ENCODE measurements around the gene NEK2. TPM values are rescaled to one million over a fixed set of nuclear protein-coding genes. Genes with fewer than 3 reads are reported as not detected.

The NEK2 gene
- total RNA-seq, 1 experiment from 2014 or later: 17.6 TPM

DNA sequence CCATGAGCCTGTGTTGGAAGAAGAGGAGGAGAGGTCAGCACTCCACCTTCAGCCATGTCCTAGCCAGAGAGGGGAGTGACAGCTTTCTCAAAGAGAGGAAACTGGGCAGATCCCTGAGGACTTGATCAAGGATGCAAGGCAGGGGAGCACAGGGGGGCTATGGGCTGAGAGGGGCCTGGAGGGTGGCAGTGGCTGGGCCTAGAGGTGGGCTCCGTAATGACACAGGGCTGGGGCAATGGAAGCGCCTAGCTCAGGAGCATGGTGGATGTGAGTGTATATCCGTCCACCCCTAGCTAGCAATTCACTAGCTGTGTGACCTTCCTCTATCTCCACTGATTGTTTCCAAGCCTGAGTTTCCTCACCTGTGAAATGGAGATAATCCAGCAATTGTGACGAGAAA lies 32.6 kb downstream of the NEK2 start:
- no peak overlapping the region for H3K27ac ChIP-seq (ENCODE audit: insufficient read length, low read depth, low read length)

More for the DNA sequence above, 32.6 kb downstream of the NEK2 start:
- Mint-ChIP-seq H3K27me3 (ENCODE audit: low read depth) (no peaks in the 10 kb centered on the region; the same call in 1 of the 2 replicates), H3K4me3 (no peak overlapping the region), H3K27ac (peak overlapping the region in 1 of 3 experiments; percentile 49; a peak in 1 of 7 replicates), H3K9me3 (no peaks in the 10 kb centered on the region), H3K4me1 (peaks cover 12 to 17% of the 10 kb centered on the region in 2 experiments), H3K36me3 (ENCODE audit: insufficient read depth in 1 of 3, low read depth in 3 of 3) (no peaks in the 10 kb centered on the region)
- Histone ChIP-seq H3K23ac (ENCODE audit: insufficient read length, low read depth, low read length) (no peak overlapping the region), H3K79me1 (ENCODE audit: insufficient read depth, low read depth, low read length, poor library complexity, severe bottlenecking) (no peaks in the 10 kb centered on the region), H3K9ac (ENCODE audit: extremely low read depth, insufficient read length, low read length) (no peak overlapping the region), H3K4ac (ENCODE audit: low read depth, low read length) (no peak overlapping the region), H4K20me1 (ENCODE audit: control insufficient read depth, insufficient read depth, insufficient read length) (no peaks in the 10 kb centered on the region), H4K5ac (ENCODE audit: insufficient read length, low read depth, low read length) (no peak overlapping the region), H3K4me2 (ENCODE audit: insufficient read depth, insufficient read length, low read length) (no peak overlapping the region), H2AFZ (ENCODE audit: low read length) (no peak overlapping the region), H3K18ac (ENCODE audit: insufficient read length, low read depth, low read length) (no peak overlapping the region), H4K91ac (ENCODE audit: insufficient read length, low read depth, low read length) (no peak overlapping the region), H2BK5ac (ENCODE audit: insufficient read length, low read length) (no peak overlapping the region), H3K56ac (ENCODE audit: insufficient read length, low read depth, low read length) (no peak overlapping the region), H3K23me2 (ENCODE audit: insufficient read length, low read depth, low read length, poor library complexity, severe bottlenecking) (no peaks in the 10 kb centered on the region), H3K4me1 (ENCODE audit: insufficient read depth, low read length) (no peaks in the 10 kb centered on the region), H4K8ac (replicated peaks; ENCODE audit: insufficient read length, low read depth, low read length) (no peak overlapping the region), H3K9me3 (ENCODE audit: control insufficient read depth, low read depth, low read length) (no peaks in the 10 kb centered on the region), H2BK20ac (ENCODE audit: low read depth, low read length, poor library complexity, severe bottlenecking) (no peak overlapping the region), H2BK12ac (ENCODE audit: insufficient read length, low read depth, low read length) (no peak overlapping the region), H2BK120ac (ENCODE audit: low read depth, low read length, poor library complexity, severe bottlenecking) (no peak overlapping the region), H3T11ph (ENCODE audit: low read length) (no peak overlapping the region), H3K79me2 (ENCODE audit: insufficient read depth, low read length) (no peaks in the 10 kb centered on the region), H2BK15ac (ENCODE audit: low read depth, low read length) (no peak overlapping the region), H3K14ac (ENCODE audit: insufficient read depth, low read length) (no peak overlapping the region), H2AK5ac (ENCODE audit: insufficient read length, low read length) (no peak overlapping the region), H3K27me3 (ENCODE audit: insufficient read depth, low read length) (no peaks in the 10 kb centered on the region)
- no peak for DNase-seq
- WGBS (ENCODE audit: extremely low coverage, insufficient read length, low lambda C conversion rate): no CpG with 5 or more reads among the region's 4 CpGs
- TF ChIP-seq CTCF (conservative IDR thresholded peaks at IDR 0.05): no peak
